GM18517 (cell line): ENCODE data around the gene TOR4A.
"Not testable (repeated sequence)": the region's sequence is repeated elsewhere in the genome, so short reads cannot be mapped to it uniquely, and the experiment has no call there.

Experiments used
- ATAC-seq: cut with Tn5 transposase; IDR thresholded peaks from one replicate; pipeline ENCODE4 v1.9.1; 2021; ENCODE audit warnings: mild to moderate bottlenecking, moderate library complexity; ENCODE audit not compliant: unreplicated experiment

TOR4A gene

GRCh38 chr9:137315581-137316011 is 38.1 kb downstream of the TOR4A start:
- ATAC-seq: no peak

GRCh38 chr9:137316012-137316981 is 38.8 kb downstream of the TOR4A start:
- ATAC-seq: no peak

- no peak for ATAC-seq
Measured at GRCh38 chr9:137317021-137317717, 39.6 kb downstream of the TOR4A start.

GRCh38 chr9:137317718-137318511 is 40.4 kb downstream of the TOR4A start:
- no peak for ATAC-seq

DNA sequence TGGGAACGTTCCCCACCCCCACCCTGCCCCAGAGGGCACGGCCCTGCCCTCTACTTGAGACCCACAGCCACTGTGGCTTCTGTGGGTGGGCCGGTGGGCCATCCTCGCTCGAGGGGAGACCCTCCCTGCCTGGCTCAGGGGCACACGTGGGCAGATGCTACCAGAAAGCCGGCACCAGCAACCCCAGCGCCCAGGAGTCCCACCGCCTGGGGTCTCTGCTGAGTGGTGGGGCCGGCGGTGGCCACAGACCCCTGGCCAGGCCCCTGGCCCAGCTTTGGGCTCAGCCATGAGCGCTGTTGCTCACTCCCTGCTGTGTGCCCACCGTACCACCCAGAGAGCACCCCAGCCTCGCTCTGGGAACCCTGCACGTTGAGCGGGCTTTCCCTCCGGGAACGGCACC is 41.1 kb downstream of the TOR4A start:
- ATAC-seq: no peak

DNA sequence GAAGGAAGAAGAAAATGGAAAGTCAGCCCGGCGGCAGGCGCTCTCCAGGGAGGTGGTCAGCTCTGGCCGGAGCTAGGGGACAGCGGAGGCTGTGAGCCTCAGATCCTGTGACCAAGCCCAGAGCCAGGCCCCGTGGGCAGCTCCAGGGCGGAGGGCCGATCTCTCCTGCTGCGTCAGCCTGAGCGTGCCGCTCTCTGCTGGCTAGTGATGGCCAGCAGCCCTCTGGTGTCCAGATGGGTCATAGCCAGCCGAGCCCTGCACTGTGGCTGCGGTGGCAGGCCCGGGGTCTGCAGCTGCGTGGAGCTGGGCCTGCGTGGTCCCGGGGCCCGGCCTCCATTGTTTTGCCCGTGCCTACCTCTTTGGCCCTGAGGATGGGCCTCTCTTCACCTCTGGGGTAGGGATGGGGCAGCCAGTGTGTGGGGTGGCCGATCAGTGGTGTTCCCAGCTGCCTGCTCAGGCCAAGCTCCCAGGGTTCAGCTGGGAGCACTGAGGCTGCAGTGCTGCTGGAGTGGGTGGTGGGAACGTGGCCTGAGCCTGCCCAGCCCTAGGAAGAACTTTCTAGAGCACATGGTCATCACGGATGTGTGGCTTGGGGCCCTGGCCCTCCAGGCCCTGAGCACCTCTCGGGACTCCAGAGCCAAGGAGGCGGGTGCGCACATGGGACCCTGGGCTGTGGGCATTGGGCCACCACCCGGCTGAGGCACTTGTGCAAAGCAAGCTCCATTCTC is 41.6 kb downstream of the TOR4A start:
- ATAC-seq: no peak

GRCh38 chr9:137319739-137320551 is 42.4 kb downstream of the TOR4A start:
- no peak for ATAC-seq

DNA sequence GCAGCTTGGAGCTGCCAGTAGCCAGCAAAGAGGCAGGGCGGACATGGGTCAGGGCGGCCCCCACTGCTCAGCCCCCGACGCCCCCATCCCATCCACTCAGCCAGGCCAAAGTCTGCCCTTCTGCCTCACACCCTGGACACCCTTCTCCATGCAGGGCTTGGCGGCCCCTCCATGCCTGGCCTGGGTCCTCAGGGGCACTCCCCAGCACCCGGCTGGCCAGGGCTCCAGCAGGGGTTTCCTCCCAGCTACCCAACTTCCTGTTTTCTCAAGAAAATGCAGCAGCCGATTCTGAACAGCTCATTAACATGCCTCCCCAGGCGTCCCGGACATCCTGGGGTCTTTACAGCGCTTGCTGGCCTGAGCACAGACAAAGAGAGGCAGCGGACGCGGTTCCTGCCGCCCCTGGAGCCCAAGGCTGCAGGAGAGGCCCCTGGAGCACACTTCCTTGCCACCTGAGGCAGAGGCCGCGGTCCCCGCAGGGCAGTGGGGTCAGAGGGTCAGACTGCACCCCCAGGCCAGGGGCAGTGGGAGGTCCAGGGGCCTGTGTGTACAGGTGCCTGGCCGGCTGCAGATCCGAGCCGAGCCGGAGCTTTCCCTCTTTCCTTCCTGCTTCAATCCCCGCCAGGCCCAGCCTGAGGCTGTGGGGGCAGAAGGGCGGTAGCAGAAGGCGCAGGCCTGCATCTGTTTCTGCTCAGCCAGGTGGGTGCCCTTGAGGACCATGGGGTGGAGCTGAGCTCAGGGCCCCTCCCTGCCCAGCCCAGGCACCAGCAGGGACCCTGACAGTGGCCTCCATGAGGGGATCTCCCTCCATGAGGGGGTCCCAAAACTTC is 43.2 kb downstream of the TOR4A start:
- no peak for ATAC-seq

DNA sequence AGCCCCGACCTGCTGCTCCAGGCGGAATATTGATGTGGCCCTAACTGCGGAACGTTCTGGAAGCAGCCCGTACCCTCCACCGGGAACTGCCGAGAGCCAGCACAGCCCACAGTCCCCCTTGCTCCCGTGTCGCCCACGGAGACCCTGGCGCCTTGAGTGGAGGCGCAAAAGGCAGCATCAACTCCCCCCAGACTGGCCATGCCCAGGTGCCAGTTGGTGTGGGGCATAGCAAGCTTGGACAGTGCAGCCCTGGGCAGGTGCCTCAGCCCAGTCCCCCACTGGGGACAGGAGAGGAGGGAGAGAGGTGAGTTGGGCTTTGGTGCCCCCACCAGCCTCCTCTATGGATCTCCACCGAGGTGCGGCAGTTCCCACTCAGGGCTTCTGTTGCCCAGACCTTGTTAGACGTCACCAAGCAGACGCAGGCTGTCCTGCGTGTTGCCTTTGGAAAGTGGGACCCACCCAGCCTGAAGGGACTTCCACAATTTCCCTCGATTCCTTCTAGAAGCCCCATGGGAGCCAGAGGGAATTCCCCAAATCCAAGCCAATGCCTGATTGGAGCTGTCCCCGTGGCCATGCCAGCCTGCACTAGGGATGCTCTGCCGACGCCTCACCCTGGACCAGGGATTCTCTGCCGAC is 44.3 kb downstream of the TOR4A start:
- no peak for ATAC-seq

DNA sequence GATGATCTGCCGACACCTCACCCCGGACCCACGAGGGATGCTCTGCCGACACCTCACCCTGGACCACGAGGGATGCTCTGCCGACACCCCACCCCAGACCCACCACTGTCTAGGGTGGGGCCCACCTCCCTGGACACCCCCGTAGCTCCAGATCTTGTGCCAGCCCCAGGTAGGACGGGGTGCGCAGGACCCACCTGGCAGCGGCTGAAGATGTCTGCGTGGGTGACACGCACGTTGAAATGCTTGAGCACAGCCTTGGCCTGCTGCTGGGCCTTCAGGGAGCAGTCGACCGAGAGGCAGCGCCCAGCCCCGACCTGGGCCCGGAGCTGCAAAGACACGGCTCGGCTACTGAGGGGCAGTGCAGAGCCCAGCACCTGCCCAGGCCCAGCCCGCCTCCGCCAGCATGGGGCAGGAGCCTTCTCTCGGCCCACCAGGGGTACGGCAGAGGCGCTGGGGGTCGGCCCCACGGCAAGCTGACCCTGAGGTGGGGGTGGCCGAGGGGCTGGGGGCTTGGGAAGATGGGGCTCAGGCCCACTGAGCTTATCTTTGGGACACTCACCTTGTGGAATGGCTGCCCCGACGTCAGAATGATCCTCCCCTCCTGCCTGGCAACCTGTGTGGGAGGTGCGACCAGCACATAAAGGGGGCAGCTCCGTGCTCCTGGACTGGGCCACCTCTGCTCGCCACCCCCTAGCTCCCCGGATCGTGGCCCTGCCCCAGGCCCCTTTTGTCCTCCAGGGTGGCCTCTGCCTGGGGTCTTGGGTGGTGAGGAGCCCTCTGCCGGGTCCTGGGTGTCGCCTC is 46.2 kb downstream of the TOR4A start:
- no peak for ATAC-seq

- ATAC-seq: no peak
Measured at GRCh38 chr9:137325124-137325523, 47.6 kb downstream of the TOR4A start.

GRCh38 chr9:137325799-137326198 is 48.3 kb downstream of the TOR4A start:
- no peak for ATAC-seq

DNA sequence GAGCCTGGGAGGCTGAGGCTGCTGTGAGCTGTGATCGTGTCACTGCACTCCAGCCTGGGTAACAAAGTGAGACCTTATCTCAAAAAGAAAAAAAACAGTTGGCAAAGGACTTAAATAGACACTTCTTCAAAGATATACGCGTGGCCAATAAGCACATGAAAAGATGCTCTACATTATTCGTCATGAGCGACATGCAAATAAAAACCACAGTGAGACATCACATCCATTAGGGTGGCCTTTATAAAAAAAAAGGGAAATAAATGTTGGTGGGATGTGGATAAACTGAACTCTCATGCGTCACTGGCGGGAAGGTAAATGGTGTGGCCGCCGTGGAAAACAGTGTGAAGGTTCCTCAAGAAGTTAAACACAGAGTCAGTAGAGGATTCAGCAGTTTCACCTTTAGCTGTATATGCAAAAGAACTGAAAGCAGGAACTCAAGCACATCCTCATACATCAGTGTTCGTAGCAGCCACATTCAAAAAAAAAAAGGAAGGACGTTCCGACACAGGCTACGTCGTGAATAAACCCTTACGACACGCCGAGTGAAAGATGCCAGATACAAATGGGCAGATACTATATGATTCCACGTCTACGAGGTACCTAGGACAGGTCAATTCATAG is 49.0 kb downstream of the TOR4A start:
- ATAC-seq: no peak

DNA sequence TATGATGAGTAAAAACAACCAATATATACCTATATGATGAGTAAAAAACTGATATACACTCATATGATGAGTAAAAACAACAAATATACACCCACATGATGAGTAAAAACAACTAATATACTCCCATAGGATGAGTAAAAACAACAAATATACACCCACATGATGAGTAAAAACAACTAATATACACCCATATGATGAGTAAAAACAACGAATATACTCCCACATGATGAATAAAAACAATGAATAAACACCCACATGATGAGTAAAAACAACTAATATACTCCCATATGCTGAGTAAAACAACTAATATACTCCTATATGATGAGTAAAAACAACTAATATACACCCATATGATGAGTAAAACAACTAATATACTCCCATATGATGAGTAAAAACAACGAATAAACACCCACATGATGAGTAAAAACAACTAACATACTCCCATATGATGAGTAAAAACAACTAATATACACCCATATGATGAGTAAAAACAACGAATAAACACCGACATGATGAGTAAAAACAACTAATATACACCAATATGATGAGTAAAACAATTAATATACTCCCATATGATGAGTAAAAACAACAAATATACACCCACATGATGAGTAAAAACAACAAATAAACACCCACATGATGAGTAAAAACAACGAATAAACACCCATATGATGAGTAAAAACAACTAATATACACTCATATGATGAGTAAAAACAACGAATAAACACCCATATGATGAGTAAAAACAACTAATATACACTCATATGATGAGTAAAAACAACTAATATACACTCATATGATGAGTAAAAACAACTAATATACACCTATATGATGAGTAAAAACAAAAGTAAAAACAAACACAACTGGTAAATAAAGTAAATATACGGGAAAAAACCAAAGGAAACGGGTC is 50.4 kb downstream of the TOR4A start:
- ATAC-seq: not testable (repeated sequence)

GRCh38 chr9:137329590-137329989 is 52.1 kb downstream of the TOR4A start:
- ATAC-seq: not testable (repeated sequence)

GRCh38 chr9:137330689-137331088 is 53.2 kb downstream of the TOR4A start:
- ATAC-seq: no peak
